A549 treated with AZD2906 at 1 μM for 4 hours (cell line): ENCODE data around the gene TUBA4B. TPM values are rescaled to one million over a fixed set of nuclear protein-coding genes. Genes with fewer than 3 reads are reported as not detected.

Source experiments
- total RNA-seq: library from RNA; stranded (reverse); fragments of 200-300 nt; extraction: Qiagen RNA extraction; gene quantifications from 5 replicates; pipeline ENCODE4 v1.2.3, GENCODE V29; 2022

Gene TUBA4B
- 0.10 to 0.32 TPM (median 0.12 TPM) in 5 replicates for total RNA-seq

GRCh38 chr2:219252900-219253752 is at the start of gene TUBA4B:
TUBA4B (plus strand) TSS chr2:219253243; CDS start chr2:219253408, 165 bp downstream.

GRCh38 chr2:219206328-219207133 is 46.5 kb upstream of the TUBA4B start, which contains the start of gene ZFAND2B:
ZFAND2B (plus strand) TSS chr2:219206782; CDS start chr2:219206988, 206 bp downstream.

DNA sequence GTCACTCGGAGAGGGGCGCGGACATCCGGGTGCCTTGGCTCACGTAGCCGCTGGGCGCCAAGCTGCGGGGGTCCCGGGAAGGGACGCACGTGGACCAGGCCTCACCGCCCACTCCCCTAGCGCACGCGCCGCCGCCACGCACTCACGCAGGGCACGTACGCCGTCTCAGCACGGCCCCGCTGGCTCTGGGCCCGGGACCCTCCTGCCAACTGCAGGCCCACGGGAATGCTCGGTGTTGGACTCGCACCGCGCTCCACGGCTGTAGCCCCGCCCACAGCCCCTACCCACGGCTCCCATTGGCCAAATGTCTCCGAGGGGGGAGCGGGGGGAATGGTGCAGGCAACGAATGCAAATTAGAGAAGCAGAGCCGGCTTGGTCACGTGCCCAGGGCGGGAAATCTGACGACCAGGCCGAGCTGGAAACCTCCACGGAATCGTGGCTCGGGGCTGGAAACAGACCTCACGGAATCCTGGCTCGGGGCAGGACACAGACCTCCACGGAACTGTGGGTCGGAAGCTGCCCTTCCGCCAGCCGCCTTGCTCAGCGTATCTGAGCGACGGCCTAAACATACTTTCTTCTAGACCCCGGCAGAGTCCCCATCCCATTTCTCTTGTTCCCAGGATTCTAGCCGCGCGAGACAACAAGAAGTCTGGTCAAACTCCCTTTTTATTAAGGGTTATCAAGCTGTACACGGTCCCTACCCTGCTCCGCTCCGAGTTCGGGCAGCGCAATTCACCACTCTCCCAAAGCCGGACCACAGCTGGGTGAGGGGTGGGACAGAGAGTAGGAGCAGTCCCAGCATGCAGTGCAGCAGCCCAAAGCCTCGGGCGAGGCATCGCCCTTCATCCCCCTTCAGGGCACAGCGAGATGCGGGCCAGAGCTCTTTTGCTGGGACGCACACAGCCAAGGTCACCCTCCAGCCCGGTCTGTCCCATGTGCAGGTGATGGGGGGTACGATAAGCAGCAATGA is 34.0 kb upstream of the TUBA4B start, which contains the start of gene ABCB6:
TSS of gene ABCB6 (minus strand) at position 227 of the 970 bp plus-strand sequence. CDS start 285 bp downstream, outside the sequence.

GRCh38 chr2:219229305-219230058 is 23.6 kb upstream of the TUBA4B start, which contains the start of the genes ANKZF1 and ATG9A:
ANKZF1 (plus strand) TSS chr2:219229806; CDS start chr2:219230258, 452 bp downstream.
ATG9A (minus strand) TSS chr2:219229636; CDS start chr2:219228024, 1,612 bp downstream.

DNA sequence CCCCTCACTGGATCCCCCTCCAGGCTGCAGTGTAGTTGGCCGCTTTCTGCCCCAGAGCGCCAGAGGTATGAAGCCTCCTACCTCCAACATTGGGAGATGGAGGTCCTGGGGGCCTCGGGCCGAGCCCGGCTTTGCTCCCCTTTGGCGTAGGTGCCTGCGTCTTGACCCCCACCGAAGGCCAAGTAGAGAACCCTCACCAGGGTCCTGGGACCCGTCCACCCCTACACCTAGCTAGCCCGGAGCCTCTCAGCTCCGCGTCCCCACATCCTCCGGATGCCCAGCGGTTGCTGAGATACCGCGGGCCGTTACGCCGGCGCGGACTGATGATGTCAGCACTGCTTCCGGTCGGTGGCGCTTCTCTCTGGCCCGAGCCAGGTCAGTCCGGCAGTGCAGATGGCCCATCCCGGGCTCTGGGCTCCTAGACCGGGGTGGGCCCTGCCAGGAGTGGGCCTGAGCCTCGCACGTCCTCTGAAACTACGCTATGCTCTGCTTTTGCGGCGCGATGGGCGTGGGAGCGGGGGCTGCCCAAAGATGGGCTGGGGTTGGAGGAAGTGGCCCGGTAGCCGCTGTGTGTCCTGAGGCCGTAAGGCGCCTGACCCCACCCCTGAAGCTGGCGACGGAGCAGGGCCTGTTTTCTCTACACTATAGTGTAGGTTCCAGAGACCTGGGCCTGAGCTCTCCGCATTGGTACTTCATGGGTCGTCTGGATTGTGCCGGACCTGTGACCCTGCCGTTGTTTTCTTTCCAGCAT is 7.7 kb upstream of the TUBA4B start, which contains the start of the genes GLB1L and STK16:
TSS of gene GLB1L (minus strand) at position 297 of the 751 bp plus-strand sequence. CDS start 1,871 bp downstream, outside the sequence.
TSS of gene STK16 (plus strand) at position 332 of the 751 bp plus-strand sequence. CDS start 521 bp downstream, outside the sequence.

DNA sequence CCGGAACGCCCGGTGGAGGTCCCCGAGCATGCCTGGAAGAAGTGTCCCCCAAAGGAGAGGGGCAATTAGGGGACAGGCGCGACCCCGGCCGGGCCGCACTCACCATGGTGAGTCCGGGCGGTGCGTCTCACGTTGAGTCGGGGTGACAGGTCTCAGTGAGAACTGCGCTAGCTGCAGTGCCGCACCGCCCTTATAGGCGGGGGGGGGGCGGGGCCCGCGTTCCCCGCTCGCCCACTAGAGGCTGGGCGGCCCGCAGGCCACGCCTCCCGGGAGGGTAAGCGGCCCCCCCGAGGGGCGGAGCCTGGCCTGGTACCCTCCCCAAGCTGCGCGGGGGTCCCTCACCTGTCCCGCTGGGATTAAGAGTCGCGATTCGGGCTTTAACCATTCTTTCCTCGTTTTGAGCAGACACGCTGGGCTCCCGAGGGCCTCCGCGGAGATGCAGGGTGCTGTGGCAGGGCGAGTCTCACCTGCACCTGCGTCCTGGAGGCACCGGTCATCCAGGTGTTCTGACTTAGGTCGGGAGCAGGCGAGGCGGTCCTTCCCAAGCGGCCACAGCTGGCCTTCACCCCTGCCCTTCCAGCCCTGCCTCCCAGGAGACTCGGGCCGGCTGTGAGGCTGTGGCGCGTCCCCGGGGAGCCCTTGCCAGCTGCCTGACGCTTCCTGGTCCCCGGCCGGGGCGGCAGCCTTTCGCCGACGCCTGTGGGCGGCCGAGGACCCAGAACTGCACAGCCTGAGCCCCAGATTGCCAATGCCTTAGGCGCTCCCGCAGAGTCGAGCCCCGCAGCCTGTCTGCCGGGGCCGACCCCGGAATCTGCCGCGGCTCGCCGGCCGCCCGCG is 928 bp downstream of the TUBA4B start, which contains the start of gene TUBA4A:
TSS of gene TUBA4A (minus strand) at position 166 of the 837 bp plus-strand sequence. CDS start at position 106, 60 bp downstream.

DNA sequence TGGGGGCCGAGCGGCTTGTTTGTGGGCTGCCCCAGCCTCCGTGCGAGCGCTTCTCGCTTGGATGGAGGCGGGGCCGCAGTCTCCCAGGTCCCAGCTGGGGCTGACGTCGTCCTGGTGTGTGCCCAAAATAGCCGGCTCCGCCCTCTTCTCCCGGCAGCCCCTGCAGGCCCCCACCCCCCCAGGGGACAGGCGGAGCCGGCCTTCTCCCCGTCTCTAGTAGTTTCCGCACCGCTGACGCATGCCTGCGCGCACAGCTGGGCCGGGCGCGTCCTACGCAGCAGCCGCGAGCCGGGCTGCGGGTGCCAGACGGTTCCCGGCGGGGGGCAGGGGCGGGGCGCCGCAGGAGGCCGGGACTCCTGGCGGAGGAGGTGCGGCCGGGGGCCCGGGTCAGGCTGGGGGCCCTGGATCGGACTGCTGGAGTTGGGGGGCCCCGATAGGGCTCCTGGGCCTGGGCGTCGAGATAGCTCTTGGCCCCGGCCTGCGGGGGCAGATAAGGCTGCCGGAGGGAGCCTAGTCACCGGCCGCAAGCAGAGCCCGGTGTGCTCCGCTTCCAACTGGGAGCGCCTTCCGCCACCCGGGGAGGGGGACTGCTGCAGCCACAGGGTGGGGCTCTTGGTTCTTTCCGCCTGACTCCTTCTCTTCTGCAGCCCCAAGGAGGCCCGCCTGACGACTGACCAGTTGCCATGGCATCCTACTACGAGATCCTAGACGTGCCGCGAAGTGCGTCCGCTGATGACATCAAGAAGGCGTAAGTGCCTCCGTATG is 26.3 kb downstream of the TUBA4B start, which contains the start of gene DNAJB2:
TSS of gene DNAJB2 (plus strand) at position 216 of the 765 bp plus-strand sequence. CDS start at position 684, 468 bp downstream.

DNA sequence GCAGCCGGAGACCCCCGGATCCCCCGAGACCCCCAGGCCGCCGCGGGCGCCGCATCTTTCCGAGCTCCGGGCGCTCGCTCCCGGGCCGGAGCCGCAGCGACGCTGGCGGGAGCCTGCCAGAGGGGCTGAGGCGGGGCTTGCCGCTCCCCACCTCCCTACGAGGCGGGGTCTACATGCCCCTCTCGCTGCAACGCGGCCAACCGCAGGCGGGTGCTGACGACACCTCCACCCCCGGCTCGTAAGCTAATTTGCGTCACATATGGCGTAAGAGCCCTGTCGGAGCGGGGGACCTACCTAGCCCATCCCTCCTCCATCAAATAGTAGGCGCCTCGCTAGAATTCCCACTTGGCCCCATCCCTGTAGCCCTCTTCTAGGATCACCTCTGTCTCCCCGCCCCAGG is 56.2 kb downstream of the TUBA4B start, which contains the start of gene PTPRN:
TSS of gene PTPRN (minus strand) at position 124 of the 400 bp plus-strand sequence. CDS start at position 55, 69 bp downstream.

Other genes with a start within 250 kb of the TUBA4B start
- 0.11 to 0.32 TPM (median 0.17 TPM) in 5 replicates for gene CFAP65, start 211.7 kb upstream of the TUBA4B start, total RNA-seq
- gene IHH, start 192.3 kb upstream of the TUBA4B start, total RNA-seq: 0.28 to 0.88 TPM (median 0.74 TPM) in 5 replicates
- 15.2 to 19.0 TPM (median 16.9 TPM) in 5 replicates for gene NHEJ1, start 92.4 kb upstream of the TUBA4B start, total RNA-seq
- 0.13 to 0.63 TPM (median 0.41 TPM) in 5 replicates for gene SLC23A3, start 83.2 kb upstream of the TUBA4B start, total RNA-seq
- gene CNPPD1, start 76.3 kb upstream of the TUBA4B start, total RNA-seq: 39.9 to 49.9 TPM (median 47.1 TPM) in 5 replicates
- gene RETREG2, start 75.0 kb upstream of the TUBA4B start, total RNA-seq: 65.5 to 83.4 TPM (median 79.7 TPM) in 5 replicates
- gene ZFAND2B, start 46.5 kb upstream of the TUBA4B start, total RNA-seq: 16.7 to 21.2 TPM (median 20.2 TPM) in 5 replicates
- 21.3 to 30.4 TPM (median 27.3 TPM) in 5 replicates for gene ABCB6, start 34.3 kb upstream of the TUBA4B start, total RNA-seq
- gene ATG9A, start 23.6 kb upstream of the TUBA4B start, total RNA-seq: 39.3 to 45.7 TPM (median 44.4 TPM) in 5 replicates
- 12.5 to 17.3 TPM (median 15.3 TPM) in 5 replicates for gene ANKZF1, start 23.4 kb upstream of the TUBA4B start, total RNA-seq
- gene GLB1L, start 7.8 kb upstream of the TUBA4B start, total RNA-seq: 5.7 to 6.4 TPM (median 5.8 TPM) in 5 replicates
- 27.6 to 31.6 TPM (median 29.1 TPM) in 5 replicates for gene STK16, start 7.8 kb upstream of the TUBA4B start, total RNA-seq
- 225 to 347 TPM (median 253 TPM) in 5 replicates for gene TUBA4A, start 675 bp downstream of the TUBA4B start, total RNA-seq
- 32.4 to 37.7 TPM (median 36.7 TPM) in 5 replicates for gene DNAJB2, start 26.1 kb downstream of the TUBA4B start, total RNA-seq
- gene PTPRN, start 56.2 kb downstream of the TUBA4B start, total RNA-seq: 0.95 to 1.5 TPM (median 1.3 TPM) in 5 replicates
- not detected in 5 replicates for gene RESP18, start 79.5 kb downstream of the TUBA4B start, total RNA-seq
- gene DNPEP, start 134.7 kb downstream of the TUBA4B start, total RNA-seq: 56.8 to 62.2 TPM (median 60.4 TPM) in 5 replicates
- 0.14 to 0.69 TPM (median 0.27 TPM) in 5 replicates for gene DES, start 165.1 kb downstream of the TUBA4B start, total RNA-seq
- gene SPEG, start 181.6 kb downstream of the TUBA4B start, total RNA-seq: 6.5 to 11.6 TPM (median 9.6 TPM) in 5 replicates
- gene GMPPA, start 245.6 kb downstream of the TUBA4B start, total RNA-seq: 32.4 to 39.4 TPM (median 36.7 TPM) in 5 replicates